ENCODE measurements around the gene ABHD6. TPM values are rescaled to one million over a fixed set of nuclear protein-coding genes. Genes with fewer than 3 reads are reported as not detected.

The ABHD6 gene
- total and polyA plus RNA-seq, 8 donors: 4.3 to 22.8 (median 8.0) TPM

DNA sequence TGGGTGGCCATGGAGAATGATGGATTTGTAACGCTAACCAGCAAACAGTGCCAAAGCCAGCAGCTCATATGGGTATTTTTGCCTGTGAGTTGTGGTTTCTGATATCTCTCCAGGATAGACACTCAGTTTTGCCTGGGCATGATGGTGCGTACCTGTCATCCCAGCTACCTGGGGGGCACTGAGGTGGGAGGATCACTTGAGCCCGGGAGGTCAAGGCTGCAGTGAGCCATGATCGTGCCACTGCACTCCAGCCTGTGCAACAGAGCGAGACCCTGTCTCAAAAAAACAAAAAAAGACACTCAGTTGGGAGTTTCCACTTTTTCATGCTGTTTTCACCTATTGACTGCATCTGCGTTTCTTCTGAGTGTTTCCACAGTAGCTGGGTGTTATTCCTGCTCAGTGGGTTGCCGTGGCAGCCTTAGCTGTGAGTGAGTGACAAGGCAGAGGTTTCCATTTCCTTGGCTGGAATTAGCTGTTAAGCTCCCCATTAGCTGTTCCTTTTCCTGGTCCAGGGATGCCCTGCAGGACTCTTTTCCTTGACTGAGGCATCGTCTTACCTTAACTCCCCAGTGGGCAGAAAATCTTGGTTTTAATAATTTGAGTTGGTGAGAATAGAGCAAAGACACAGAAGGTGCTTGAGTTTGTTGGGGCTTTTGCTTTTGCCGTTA is 54.2 kb downstream of the ABHD6 start:
- intact Hi-C loops (cut with DNase I; ENCODE audit: low total_unique reads): loop anchor here (10.0 kb wide), 1 partner anchor 57 kb away; the partner anchor contains the start of gene ABHD6
- no peak overlapping the region for H3K4me3 ChIP-seq
- no peak for DNase-seq
- 80 to 93% (median 83%) methylated on average over 9 of the region's 9 CpGs for WGBS, 5 donors
- peaks cover 5 to 38% (median 24%) of the 10 kb centered on the region in 4 donors for H3K36me3 ChIP-seq
- H3K27ac ChIP-seq: no peak overlapping the region
- no peaks in the 10 kb centered on the region for H3K27me3 ChIP-seq
- TF ChIP-seq POLR2A (IDR thresholded peaks at IDR 0.05) (no peak), EP300 (IDR thresholded peaks at IDR 0.05) (no peak), CTCF (IDR thresholded peaks at IDR 0.05) (no peak), POLR2AphosphoS5 (IDR thresholded peaks at IDR 0.05) (no peak)
- no peaks in the 10 kb centered on the region for H3K9me3 ChIP-seq
- H3K4me1 ChIP-seq: no peaks in the 10 kb centered on the region

DNA sequence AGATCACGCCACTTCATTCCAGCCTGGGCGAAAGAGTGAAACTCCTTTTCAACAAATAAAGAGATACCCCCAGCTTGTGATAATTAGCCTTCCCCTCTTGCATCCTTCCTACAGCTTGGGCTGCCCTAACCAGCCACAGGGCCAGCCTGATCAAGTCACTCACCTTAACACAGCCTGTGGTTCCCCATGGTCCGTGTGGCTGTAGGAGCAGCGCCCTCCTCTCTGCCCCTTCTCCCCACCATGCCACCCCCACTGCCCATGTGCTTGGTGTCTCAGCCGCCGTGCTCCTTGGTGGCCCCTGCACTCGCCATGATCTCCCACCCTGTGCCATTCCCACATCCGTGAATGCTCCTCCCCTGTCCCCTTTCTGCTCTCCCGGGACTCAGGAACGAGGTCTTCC is 55.3 kb downstream of the ABHD6 start:
- H3K27me3 ChIP-seq: no peaks in the 10 kb centered on the region
- H3K27ac ChIP-seq: no peak overlapping the region
- no peak overlapping the region for H3K4me3 ChIP-seq
- 82 to 92% (median 92%) methylated on average over 10 of the region's 10 CpGs for WGBS, 5 donors
- no peaks in the 10 kb centered on the region for H3K4me1 ChIP-seq
- TF ChIP-seq POLR2A (IDR thresholded peaks at IDR 0.05) (no peak), CTCF (IDR thresholded peaks at IDR 0.05) (no peak), EP300 (IDR thresholded peaks at IDR 0.05) (no peak), POLR2AphosphoS5 (IDR thresholded peaks at IDR 0.05) (no peak)
- no peaks in the 10 kb centered on the region for H3K9me3 ChIP-seq
- DNase-seq: no peak
- intact Hi-C loops (cut with DNase I; ENCODE audit: low total_unique reads): loop anchor here (10.0 kb wide), 1 partner anchor 58 kb away; the partner anchor contains the start of gene ABHD6
- peaks cover 5 to 27% (median 14%) of the 10 kb centered on the region in 4 donors for H3K36me3 ChIP-seq

GRCh38 chr3:58293516-58293915 is 55.9 kb downstream of the ABHD6 start:
- H3K27me3 ChIP-seq: no peaks in the 10 kb centered on the region
- peaks cover 5 to 22% (median 7%) of the 10 kb centered on the region in 4 donors for H3K36me3 ChIP-seq
- 75 to 83% (median 78%) methylated on average over 9 of the region's 9 CpGs for WGBS, 5 donors
- DNase-seq: no peak
- intact Hi-C loops (cut with DNase I; ENCODE audit: low total_unique reads): loop anchor here (10.0 kb wide), 1 partner anchor 59 kb away; the partner anchor contains the start of gene ABHD6
- H3K4me1 ChIP-seq: no peaks in the 10 kb centered on the region
- H3K27ac ChIP-seq: no peak overlapping the region
- H3K9me3 ChIP-seq: no peaks in the 10 kb centered on the region
- H3K4me3 ChIP-seq: no peak overlapping the region
- no peak for TF ChIP-seq POLR2A (IDR thresholded peaks at IDR 0.05)
- TF ChIP-seq POLR2AphosphoS5 (IDR thresholded peaks at IDR 0.05): no peak
- TF ChIP-seq EP300 (IDR thresholded peaks at IDR 0.05): no peak
- no peak for TF ChIP-seq CTCF (IDR thresholded peaks at IDR 0.05)

DNA sequence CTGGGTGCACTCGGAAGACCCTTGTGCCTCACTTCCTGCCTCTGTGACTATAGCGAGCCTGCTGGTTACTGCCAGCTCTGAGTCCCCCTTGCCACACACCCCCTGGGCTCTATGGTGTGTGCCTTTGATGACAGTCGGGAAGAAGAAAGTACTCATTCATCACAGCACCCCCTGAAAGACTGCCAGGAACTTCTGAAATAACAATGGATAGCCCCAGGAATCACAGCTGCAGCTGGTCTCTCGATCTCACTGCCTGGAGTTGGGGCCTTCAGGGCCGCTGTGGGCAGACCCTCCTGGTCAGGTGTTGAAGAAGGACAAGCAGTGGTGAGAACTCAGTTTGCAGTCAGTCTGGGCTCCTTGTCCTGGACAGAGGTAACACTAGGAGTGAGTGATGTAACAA is 58.7 kb downstream of the ABHD6 start:
- intact Hi-C loops (cut with DNase I; ENCODE audit: low total_unique reads): loop anchor here (5.0 to 10.0 kb wide), 2 partner anchors 61 to 104 kb away; partner anchors contain the start of gene ABHD6
- peaks cover 0 to 17% (median 0%) of the 10 kb centered on the region in 3 donors for H3K27me3 ChIP-seq
- WGBS, 5 donors: 56 to 75% (median 67%) methylated on average over 4 to 5 of the region's 5 CpGs
- TF ChIP-seq CTCF (IDR thresholded peaks at IDR 0.05): no peak
- TF ChIP-seq POLR2A (IDR thresholded peaks at IDR 0.05): no peak
- no peak for TF ChIP-seq EP300 (IDR thresholded peaks at IDR 0.05)
- TF ChIP-seq POLR2AphosphoS5 (IDR thresholded peaks at IDR 0.05): no peak
- H3K27ac ChIP-seq: no peak overlapping the region
- H3K4me1 ChIP-seq: peaks cover 0 to 8% (median 4%) of the 10 kb centered on the region in 4 donors
- H3K36me3 ChIP-seq: peaks cover 0 to 22% (median 5%) of the 10 kb centered on the region in 4 donors
- H3K9me3 ChIP-seq: no peaks in the 10 kb centered on the region
- no peak for DNase-seq
- H3K4me3 ChIP-seq: no peak overlapping the region
